NT2/D1 (cell line): ENCODE results near the gene LRRC75A.

Source experiments
- SUZ12 ChIP-seq: IDR thresholded peaks from 2 replicates; pipeline ENCODE4 v1.6.1; 2011; ENCODE audit not compliant: insufficient read length, insufficient read depth; ENCODE audit errors: extremely low read depth
- YY1 ChIP-seq: IDR thresholded peaks from 2 replicates; pipeline ENCODE4 v1.6.1; 2011; ENCODE audit not compliant: insufficient read length, insufficient read depth
- ZNF274 ChIP-seq: IDR thresholded peaks from 2 replicates; pipeline ENCODE4 v1.6.1; 2011; ENCODE audit warnings: mild to moderate bottlenecking, low read depth, low read length

GRCh38 chr17:16437083-16437482 is 54.9 kb downstream of the LRRC75A start:
- TF ChIP-seq YY1 (no peak), ZNF274 (no peak), SUZ12 (no peak)
